Measurements from ENCODE around the gene DMD. TPM values are rescaled to one million over a fixed set of nuclear protein-coding genes. Genes with fewer than 3 reads are reported as not detected.

The DMD gene
- total RNA-seq, 1 experiment from 2014 or later = 47.2 TPM

DNA sequence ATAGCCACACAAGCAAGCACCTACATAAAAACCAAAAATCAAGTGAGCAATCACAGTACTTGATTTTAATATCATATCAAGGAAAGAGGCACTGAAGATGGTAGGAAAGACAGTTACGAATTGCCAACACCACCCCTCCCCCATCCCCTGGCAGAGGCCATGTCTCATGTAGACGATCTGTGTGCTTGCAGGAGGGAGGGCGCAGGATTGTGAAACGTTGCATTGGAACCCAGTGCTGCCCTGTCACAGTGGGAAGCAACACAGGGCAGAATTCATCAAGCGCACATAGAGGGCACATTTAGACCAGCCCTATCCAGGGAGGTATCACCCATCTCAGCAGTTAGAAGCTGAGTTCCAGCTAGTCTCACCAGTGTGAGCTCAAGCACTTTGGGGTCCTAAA lies 359.8 kb downstream of the DMD start:
- ChIA-PET POLR2A (no interaction called here), CTCF (no interaction called here)
- intact Hi-C loops (cut with micrococcal nuclease; ENCODE audit: unreplicated experiment) = no loop called here
- Mint-ChIP-seq H3K4me3 (ENCODE audit: unreplicated experiment) (no peak overlapping the region), H3K36me3 (ENCODE audit: insufficient read depth, unreplicated experiment) (no peaks in the 10 kb centered on the region), H3K27ac (ENCODE audit: unreplicated experiment) (no peak overlapping the region), H3K4me1 (ENCODE audit: low read depth, unreplicated experiment) (no peaks in the 10 kb centered on the region), H3K9me3 (ENCODE audit: unreplicated experiment) (no peaks in the 10 kb centered on the region), H3K27me3 (ENCODE audit: insufficient read depth, unreplicated experiment) (no peaks in the 10 kb centered on the region)
- no TSS peak for BruUV-seq (replicated peaks)
- Histone ChIP-seq H3K4me3 (ENCODE audit: low read depth, low read length) (no peak overlapping the region), H3K9me3 (no peaks in the 10 kb centered on the region), H3K4me1 (no peaks in the 10 kb centered on the region), H3K27me3 (replicated peaks; ENCODE audit: control insufficient read depth, insufficient read depth, low read length) (no peaks in the 10 kb centered on the region), H3K36me3 (ENCODE audit: control insufficient read depth, insufficient read depth, low read length) (no peaks in the 10 kb centered on the region)
- TF ChIP-seq, protein P1, sequence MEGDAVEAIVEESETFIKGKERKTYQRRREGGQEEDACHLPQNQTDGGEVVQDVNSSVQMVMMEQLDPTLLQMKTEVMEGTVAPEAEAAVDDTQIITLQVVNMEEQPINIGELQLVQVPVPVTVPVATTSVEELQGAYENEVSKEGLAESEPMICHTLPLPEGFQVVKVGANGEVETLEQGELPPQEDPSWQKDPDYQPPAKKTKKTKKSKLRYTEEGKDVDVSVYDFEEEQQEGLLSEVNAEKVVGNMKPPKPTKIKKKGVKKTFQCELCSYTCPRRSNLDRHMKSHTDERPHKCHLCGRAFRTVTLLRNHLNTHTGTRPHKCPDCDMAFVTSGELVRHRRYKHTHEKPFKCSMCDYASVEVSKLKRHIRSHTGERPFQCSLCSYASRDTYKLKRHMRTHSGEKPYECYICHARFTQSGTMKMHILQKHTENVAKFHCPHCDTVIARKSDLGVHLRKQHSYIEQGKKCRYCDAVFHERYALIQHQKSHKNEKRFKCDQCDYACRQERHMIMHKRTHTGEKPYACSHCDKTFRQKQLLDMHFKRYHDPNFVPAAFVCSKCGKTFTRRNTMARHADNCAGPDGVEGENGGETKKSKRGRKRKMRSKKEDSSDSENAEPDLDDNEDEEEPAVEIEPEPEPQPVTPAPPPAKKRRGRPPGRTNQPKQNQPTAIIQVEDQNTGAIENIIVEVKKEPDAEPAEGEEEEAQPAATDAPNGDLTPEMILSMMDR (IDR thresholded peaks at IDR 0.05; ENCODE audit: insufficient read depth in 1 of 2, low read depth in 1 of 2, low read length in 1 of 2, severe bottlenecking in 1 of 2, unreplicated experiment in 1 of 2) = no peak
- DNase-seq = no peak

DNA sequence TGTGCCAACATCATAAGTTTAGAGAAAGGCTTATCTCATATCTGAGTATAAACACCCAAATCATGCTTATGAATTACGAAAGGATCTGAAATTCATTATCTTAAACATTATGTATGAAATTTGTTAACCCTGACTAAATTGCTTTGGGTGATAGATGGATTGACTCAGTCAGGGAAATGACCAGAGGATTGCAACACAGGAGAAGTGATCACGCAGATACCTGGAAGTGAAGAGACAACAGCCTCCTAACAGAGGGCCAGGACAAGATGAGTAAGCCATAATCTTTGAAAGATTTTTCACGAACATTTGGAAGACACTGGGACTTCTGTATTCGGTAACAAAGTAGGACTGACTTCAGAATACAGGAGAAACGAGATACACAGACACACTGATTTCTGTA lies 363.4 kb downstream of the DMD start:
- ChIA-PET POLR2A (no interaction called here), CTCF (no interaction called here)
- no peaks in the 10 kb centered on the region for H3K9me3 Mint-ChIP-seq (ENCODE audit: unreplicated experiment)
- H3K27me3 Mint-ChIP-seq (ENCODE audit: insufficient read depth, unreplicated experiment) = no peaks in the 10 kb centered on the region
- H3K27ac Mint-ChIP-seq (ENCODE audit: unreplicated experiment) = no peak overlapping the region
- H3K4me3 Mint-ChIP-seq (ENCODE audit: unreplicated experiment) = no peak overlapping the region
- Histone ChIP-seq H3K4me3 (ENCODE audit: low read depth, low read length) (no peak overlapping the region), H3K9me3 (no peaks in the 10 kb centered on the region), H3K4me1 (no peaks in the 10 kb centered on the region), H3K27me3 (replicated peaks; ENCODE audit: control insufficient read depth, insufficient read depth, low read length) (no peaks in the 10 kb centered on the region), H3K36me3 (ENCODE audit: control insufficient read depth, insufficient read depth, low read length) (no peaks in the 10 kb centered on the region)
- H3K36me3 Mint-ChIP-seq (ENCODE audit: insufficient read depth, unreplicated experiment) = no peaks in the 10 kb centered on the region
- no TSS peak for BruUV-seq (replicated peaks)
- no peaks in the 10 kb centered on the region for H3K4me1 Mint-ChIP-seq (ENCODE audit: low read depth, unreplicated experiment)
- intact Hi-C loops (cut with micrococcal nuclease; ENCODE audit: unreplicated experiment) = no loop called here
- TF ChIP-seq, protein P1 (IDR thresholded peaks at IDR 0.05; ENCODE audit: insufficient read depth in 1 of 2, low read depth in 1 of 2, low read length in 1 of 2, severe bottlenecking in 1 of 2, unreplicated experiment in 1 of 2) = no peak
- no peak for DNase-seq

DNA sequence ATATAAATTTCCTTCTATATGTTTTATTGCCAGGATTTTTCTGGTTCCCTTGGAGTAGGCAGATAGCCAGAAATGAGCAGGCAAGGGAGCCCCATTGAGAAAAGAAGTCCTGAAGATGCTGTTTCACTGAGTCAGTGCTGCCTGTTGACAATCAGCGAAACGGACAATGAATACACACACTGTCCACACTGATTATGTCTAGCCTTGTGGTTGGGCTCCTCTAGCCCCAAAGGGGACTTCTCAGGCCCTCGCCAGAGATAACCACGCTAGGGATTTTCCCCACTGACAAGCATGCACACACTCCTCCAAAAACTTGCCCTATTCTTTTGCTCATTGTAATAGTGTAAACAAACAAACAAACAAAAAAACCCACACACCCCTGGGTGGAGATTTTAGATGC lies 369.3 kb downstream of the DMD start:
- intact Hi-C loops (cut with micrococcal nuclease; ENCODE audit: unreplicated experiment) = no loop called here
- H3K27me3 ChIP-seq (replicated peaks; ENCODE audit: control insufficient read depth, insufficient read depth, low read length) = no peaks in the 10 kb centered on the region
- Mint-ChIP-seq H3K27ac (ENCODE audit: unreplicated experiment) (no peak overlapping the region), H3K9me3 (ENCODE audit: unreplicated experiment) (no peaks in the 10 kb centered on the region), H3K36me3 (ENCODE audit: insufficient read depth, unreplicated experiment) (no peaks in the 10 kb centered on the region), H3K4me1 (ENCODE audit: low read depth, unreplicated experiment) (peaks cover 5% of the 10 kb centered on the region), H3K4me3 (ENCODE audit: unreplicated experiment) (no peak overlapping the region), H3K27me3 (ENCODE audit: insufficient read depth, unreplicated experiment) (no peaks in the 10 kb centered on the region)
- TF ChIP-seq, protein P1 (IDR thresholded peaks at IDR 0.05; ENCODE audit: insufficient read depth in 1 of 2, low read depth in 1 of 2, low read length in 1 of 2, severe bottlenecking in 1 of 2, unreplicated experiment in 1 of 2) = no peak
- H3K4me1 ChIP-seq = no peaks in the 10 kb centered on the region
- no TSS peak for BruUV-seq (replicated peaks)
- no peak overlapping the region for H3K4me3 ChIP-seq (ENCODE audit: low read depth, low read length)
- POLR2A ChIA-PET = no interaction called here
- H3K36me3 ChIP-seq (ENCODE audit: control insufficient read depth, insufficient read depth, low read length) = no peaks in the 10 kb centered on the region
- CTCF ChIA-PET = no interaction called here
- no peak for DNase-seq
- no peaks in the 10 kb centered on the region for H3K9me3 ChIP-seq

Data from Caco-2 (cell line).